IMR-90 (cell line): ENCODE data around the gene CABP7. TPM values are rescaled to one million over a fixed set of nuclear protein-coding genes. Genes with fewer than 3 reads are reported as not detected.
A peak's percentile ranks its signal among the peaks of the same experiment; 100 is the strongest.

Experiments used
- ATAC-seq: fragments of 200-7000 bp; cut with Tn5 transposase; 2 replicates; pipeline ENCODE4 v1.9.1; 2020; ENCODE audit warnings: low read depth, mild to moderate bottlenecking, moderate library complexity
- BruUV-seq: library from RNA; stranded (reverse); fragments of 400-500 nt; replicated peaks from 2 replicates; lab custom pipeline; 2021; lab: Mats Ljungman, UMichigan
- CTCF ChIA-PET: fragments of 300-600 bp; formaldehyde crosslinking; extraction: SDS; loops from one replicate; lab custom pipeline; 2021; ENCODE audit warnings: antibody characterized with exemption; lab: Yijun Ruan, JAX
- POLR2A ChIA-PET: fragments of 300-600 bp; sonication (Branson Sonifier 250); formaldehyde crosslinking; loops from one replicate; lab custom pipeline; 2022; ENCODE audit warnings: antibody characterized with exemption; ENCODE audit not compliant: unreplicated experiment; lab: Charles Lee
- DNase-seq: peaks from one replicate; pipeline ENCODE4 v3.0.0; 2013
- H2AFZ ChIP-seq: replicated peaks from 2 replicates; pipeline ENCODE3; 2013; ENCODE audit warnings: low read length, mild to moderate bottlenecking; ENCODE audit not compliant: poor library complexity
- H2AK5ac ChIP-seq: 2 replicates; pipeline ENCODE4 v1.6.1; 2013; ENCODE audit warnings: low read depth, low read length, inconsistent platforms
- H2AK9ac ChIP-seq: replicated peaks from 2 replicates; pipeline ENCODE3; 2013; ENCODE audit warnings: mild to moderate bottlenecking, low read depth, low read length, moderate library complexity; ENCODE audit not compliant: poor library complexity
- H2BK120ac ChIP-seq: 2 replicates; pipeline ENCODE4 v1.6.1; 2013; ENCODE audit warnings: low read depth, low read length, inconsistent platforms
- H2BK15ac ChIP-seq: 3 replicates; pipeline ENCODE4 v1.6.1; 2013; ENCODE audit warnings: low read depth, low read length, inconsistent platforms
- H2BK20ac ChIP-seq: 2 replicates; pipeline ENCODE4 v1.6.1; 2013; ENCODE audit warnings: low read depth, mild to moderate bottlenecking, inconsistent platforms, low read length, moderate library complexity
- H2BK5ac ChIP-seq: 2 replicates; pipeline ENCODE4 v1.6.1; 2013; ENCODE audit warnings: mild to moderate bottlenecking, low read depth, low read length, inconsistent platforms; ENCODE audit not compliant: poor library complexity, severe bottlenecking
- H3K14ac ChIP-seq: replicated peaks from 2 replicates; pipeline ENCODE4 v1.6.1; 2013; ENCODE audit warnings: low read depth, low read length, inconsistent platforms
- H3K18ac ChIP-seq: 2 replicates; pipeline ENCODE4 v1.6.1; 2013; ENCODE audit warnings: low read depth, low read length, control low read depth
- H3K23ac ChIP-seq: 2 replicates; pipeline ENCODE4 v1.6.1; 2013; ENCODE audit warnings: low read depth, low read length, inconsistent platforms
- H3K27ac ChIP-seq: 2 replicates; pipeline ENCODE4 v1.5.1; 2013; ENCODE audit warnings: mild to moderate bottlenecking, control low read depth, low read length; ENCODE audit not compliant: insufficient read depth
- H3K27me3 ChIP-seq: 2 replicates; pipeline ENCODE4 v1.6.1; 2013; ENCODE audit warnings: low read length; ENCODE audit not compliant: control insufficient read depth, insufficient read depth
- H3K36me3 ChIP-seq: 2 replicates; pipeline ENCODE4 v1.6.1; 2013; ENCODE audit warnings: low read length, mixed read lengths; ENCODE audit not compliant: control insufficient read depth, insufficient read depth
- H3K4ac ChIP-seq: 2 replicates; pipeline ENCODE4 v1.6.1; 2013; ENCODE audit warnings: low read depth, low read length, inconsistent platforms
- H3K4me1 ChIP-seq: 2 replicates; pipeline ENCODE4 v1.6.1; 2013; ENCODE audit warnings: low read length, mixed read lengths; ENCODE audit not compliant: control insufficient read depth, insufficient read depth
- H3K4me2 ChIP-seq: 2 replicates; pipeline ENCODE4 v1.6.1; 2013; ENCODE audit warnings: low read depth, mild to moderate bottlenecking, control low read depth, low read length, moderate library complexity
- H3K4me3 ChIP-seq: 2 replicates; pipeline ENCODE4 v1.5.1; 2013; ENCODE audit warnings: low read depth, mild to moderate bottlenecking, control low read depth, low read length, moderate library complexity; ENCODE audit not compliant: insufficient read depth
- H3K56ac ChIP-seq: 2 replicates; pipeline ENCODE4 v1.6.1; 2013; ENCODE audit warnings: low read length, inconsistent platforms; ENCODE audit not compliant: insufficient read depth; ENCODE audit errors: extremely low read depth
- H3K79me1 ChIP-seq, 2 experiments: 2 replicates each; pipeline ENCODE4 v1.6.1; 2013; ENCODE audit warnings: low read length in 2 of 2, inconsistent platforms in 1 of 2, low read depth in 1 of 2
- H3K9ac ChIP-seq: 2 replicates; pipeline ENCODE4 v1.6.1; 2013; ENCODE audit warnings: low read depth, low read length, control low read depth
- H3K9me1 ChIP-seq: 2 replicates; pipeline ENCODE4 v1.6.1; 2013; ENCODE audit warnings: low read length, inconsistent platforms; ENCODE audit not compliant: insufficient read depth
- H3K9me3 ChIP-seq: 2 replicates; pipeline ENCODE4 v1.6.1; 2013; ENCODE audit warnings: low read length; ENCODE audit not compliant: control insufficient read depth, insufficient read depth
- H4K20me1 ChIP-seq: 2 replicates; pipeline ENCODE4 v1.6.1; 2013; ENCODE audit warnings: low read length, inconsistent platforms; ENCODE audit not compliant: insufficient read depth
- H4K5ac ChIP-seq: 2 replicates; pipeline ENCODE4 v1.6.1; 2013; ENCODE audit warnings: mild to moderate bottlenecking, low read depth, low read length, control low read depth
- H4K8ac ChIP-seq, 2 experiments: 2 replicates each; pipeline ENCODE4 v1.6.1; 2013; ENCODE audit warnings: low read depth in 2 of 2, low read length in 2 of 2, control low read depth in 1 of 2, inconsistent platforms in 1 of 2
- H4K91ac ChIP-seq: 2 replicates; pipeline ENCODE4 v1.6.1; 2013; ENCODE audit warnings: low read depth, low read length, inconsistent platforms; ENCODE audit not compliant: insufficient read depth
- CEBPB ChIP-seq: IDR thresholded peaks from 2 replicates; pipeline ENCODE4 v1.6.1; 2012; ENCODE audit warnings: low read depth, low read length, improper control_type of control experiment
- CHD1 ChIP-seq: IDR thresholded peaks from 2 replicates; pipeline ENCODE4 v1.6.1; 2012; ENCODE audit warnings: low read depth, low read length, improper control_type of control experiment
- MAFK ChIP-seq: IDR thresholded peaks from 2 replicates; pipeline ENCODE4 v1.6.1; 2012; ENCODE audit warnings: low read depth, low read length, improper control_type of control experiment
- USF2 ChIP-seq: fragments of 150-350 bp; IDR thresholded peaks from 2 replicates; pipeline ENCODE4 v1.6.1; 2017; ENCODE audit warnings: mild to moderate bottlenecking, antibody characterized with exemption, low read length, low read depth
- WGBS, 2 experiments: methylation state at CpG; one replicate each; pipeline versions ENCODE4 v1.1.5 to v1.1.7; 2013; ENCODE audit warnings: missing lambda C conversion rate in 2 of 2; ENCODE audit not compliant: insufficient read length in 1 of 2; ENCODE audit errors: extremely low coverage in 2 of 2; 5-methylcytosine and 5-hydroxymethylcytosine counted together
- dilution Hi-C: fragments of 300-500 bp; cut with HindIII; formaldehyde crosslinking; loops from one replicate; pipeline ENCODE4 v1.14.3; 2018; ENCODE audit warnings: low sequenced_read_pairs; ENCODE audit not compliant: unreplicated experiment
- in situ Hi-C: fragments of 300-500 bp; cut with MboI; formaldehyde crosslinking; loops from 3 replicates; pipeline ENCODE4 v1.14.3; 2019; ENCODE audit warnings: low sequenced_read_pairs, inconsistent platforms, mixed read lengths
- intact Hi-C: fragments of 100-400 bp; cut with micrococcal nuclease; formaldehyde crosslinking; loops from 2 replicates; pipeline ENCODE4 v1.10.0; 2022
- polyA plus RNA-seq, 3 experiments: library from polyadenylated mRNA; depleted of rRNA; stranded (reverse); fragments of >200 nt; gene quantifications; 2 replicates each; pipeline ENCODE4 v1.2.3, GENCODE V29; 2012; ENCODE audit warnings: low replicate concordance in 1 of 3
- total RNA-seq: library from RNA; depleted of rRNA; stranded (reverse); fragments of >200 nt; gene quantifications from 2 replicates; pipeline ENCODE4 v1.2.3, GENCODE V29; 2012

CABP7 gene
- total and polyA plus RNA-seq, 2 of the 4 experiments (the other 2 are of a cell fraction): under 0.01 to 0.03 TPM

- Histone ChIP-seq H3K4ac (no peak overlapping the region), H3K56ac (no peak overlapping the region), H3K9ac (no peak overlapping the region), H2BK5ac (peak overlapping the region; percentile 29), H4K91ac (no peak overlapping the region), H3K79me1 (no peaks in the 10 kb centered on the region; a peak in 1 of 4 replicates), H3K4me1 (peaks cover 5% of the 10 kb centered on the region; the same call in 1 of the 2 replicates), H4K20me1 (no peaks in the 10 kb centered on the region), H3K14ac (no peak overlapping the region), H3K23ac (no peak overlapping the region), H3K18ac (no peak overlapping the region), H2BK120ac (no peak overlapping the region), H3K9me1 (0 out of 2 replicates have a peak, but pooled peaks cover 8% of the 10 kb centered on the region), H3K27ac (no peak overlapping the region), H2AK5ac (no peak overlapping the region; the same call in 1 of the 2 replicates), H3K9me3 (no peaks in the 10 kb centered on the region), H2BK20ac (no peak overlapping the region), H4K8ac (no peak overlapping the region), H2AFZ (no peak overlapping the region), H2BK15ac (no peak overlapping the region), H3K4me2 (no peak overlapping the region), H3K4me3 (no peak overlapping the region), H3K36me3 (peaks cover 25% of the 10 kb centered on the region; the same call in 1 of the 2 replicates), H4K5ac (no peak overlapping the region), H3K27me3 (no peaks in the 10 kb centered on the region), H2AK9ac (no peak overlapping the region)
- TF ChIP-seq MAFK: no peak
- no peak for TF ChIP-seq USF2
- no peak for TF ChIP-seq CHD1
- peak; percentile 40; the same call in 1 of the 2 replicates for TF ChIP-seq CEBPB
- peak; percentile 77 for ATAC-seq
- peak; percentile 70 for DNase-seq
- POLR2A ChIA-PET: no interaction called here
- dilution Hi-C loops (no loop called here), intact Hi-C loops (no loop called here), in situ Hi-C loops (no loop called here)
- WGBS, 2 experiments: 83% methylated on average over 2 of the region's 8 CpGs; no CpG with 5 or more reads in 1 of the 2 experiments
- CTCF ChIA-PET: interaction anchor here (0.7 kb wide), 1 partner anchor 39 kb away, joined by 3 read pairs; no protein-coding TSS in a partner anchor
- no TSS peak for BruUV-seq
These were observed 25.1 kb downstream of the CABP7 start for GRCh38 chr22:29744902-29745301.
